M059J (cell line): ENCODE data around the gene GPR42. TPM values are rescaled to one million over a fixed set of nuclear protein-coding genes. Genes with fewer than 3 reads are reported as not detected.

Source experiments
- DNase-seq: peaks from one replicate; pipeline ENCODE4 v3.0.0-alpha.2; 2012; ENCODE audit warnings: low read depth
- total RNA-seq: library from RNA; depleted of rRNA; stranded (reverse); fragments of >200 nt; shearing (Covaris generic); gene quantifications from 2 replicates; pipeline ENCODE4 v1.2.3, GENCODE V29; 2014; rRNA removed

The GPR42 gene, protein sequence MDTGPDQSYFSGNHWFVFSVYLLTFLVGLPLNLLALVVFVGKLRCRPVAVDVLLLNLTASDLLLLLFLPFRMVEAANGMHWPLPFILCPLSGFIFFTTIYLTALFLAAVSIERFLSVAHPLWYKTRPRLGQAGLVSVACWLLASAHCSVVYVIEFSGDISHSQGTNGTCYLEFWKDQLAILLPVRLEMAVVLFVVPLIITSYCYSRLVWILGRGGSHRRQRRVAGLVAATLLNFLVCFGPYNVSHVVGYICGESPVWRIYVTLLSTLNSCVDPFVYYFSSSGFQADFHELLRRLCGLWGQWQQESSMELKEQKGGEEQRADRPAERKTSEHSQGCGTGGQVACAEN
- not detected in 2 replicates for total RNA-seq

DNA sequence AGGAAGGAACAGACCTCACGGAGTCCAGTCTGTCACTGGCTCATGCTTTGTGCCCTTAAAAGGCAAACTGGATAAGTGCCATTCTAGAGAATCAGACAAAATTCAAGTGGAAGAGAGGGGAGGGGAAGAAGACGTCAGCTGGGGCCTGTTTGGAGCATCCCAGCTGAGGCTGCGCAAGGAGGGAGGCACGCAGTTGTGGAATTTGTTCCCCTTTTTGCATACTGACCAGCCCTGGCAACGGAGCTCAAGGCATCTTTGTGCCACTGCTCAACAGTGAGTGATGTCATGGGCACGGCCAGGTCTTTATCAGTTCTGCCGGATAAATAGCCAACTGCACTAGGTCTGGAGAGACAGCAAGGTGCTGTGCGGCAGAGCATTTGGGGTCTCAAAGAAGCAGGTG is at the start of gene GPR42:
GPR42 (plus strand) TSS at position 347 of the 400 bp plus-strand sequence. CDS start 292 bp downstream, outside the sequence.
- no peak for DNase-seq

DNA sequence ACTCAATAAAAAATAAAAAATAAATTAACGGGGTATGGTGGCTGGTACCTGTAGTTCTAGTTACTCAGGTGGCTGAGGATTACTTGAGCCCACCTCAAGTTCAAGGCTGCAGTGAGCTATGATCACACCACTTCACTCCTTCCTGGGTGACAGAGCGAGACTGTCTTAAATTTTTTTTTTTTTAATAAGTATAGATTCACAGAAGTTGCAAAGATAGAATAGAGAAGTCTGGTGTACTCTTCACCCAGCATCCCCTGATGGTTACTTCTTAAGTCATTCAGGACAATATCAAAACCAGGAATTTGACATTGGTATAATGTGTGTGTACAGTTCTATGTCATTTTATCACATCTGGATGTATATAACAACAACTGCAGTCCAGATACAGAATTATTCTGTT is 49.6 kb upstream of the GPR42 start:
- no peak for DNase-seq

DNA sequence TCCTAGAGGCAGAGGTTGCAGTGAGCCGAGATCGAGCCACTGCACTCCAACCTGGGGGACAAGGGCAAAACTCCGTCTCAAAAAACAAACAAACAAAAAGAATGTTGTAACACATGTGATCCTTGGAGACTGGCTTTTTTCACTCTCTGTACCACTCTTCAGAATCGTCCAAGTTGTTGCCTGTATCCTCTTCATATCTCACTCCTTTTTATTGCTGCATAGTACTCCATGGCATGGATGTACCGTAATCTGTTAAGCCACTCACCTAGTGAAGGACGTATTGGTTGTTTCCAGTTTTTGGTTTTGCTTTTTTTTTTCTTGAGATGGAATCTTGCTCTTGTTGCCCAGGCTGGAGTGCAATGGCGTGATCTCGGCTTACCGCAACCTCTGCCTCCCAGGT is 48.9 kb upstream of the GPR42 start:
- no peak for DNase-seq

DNA sequence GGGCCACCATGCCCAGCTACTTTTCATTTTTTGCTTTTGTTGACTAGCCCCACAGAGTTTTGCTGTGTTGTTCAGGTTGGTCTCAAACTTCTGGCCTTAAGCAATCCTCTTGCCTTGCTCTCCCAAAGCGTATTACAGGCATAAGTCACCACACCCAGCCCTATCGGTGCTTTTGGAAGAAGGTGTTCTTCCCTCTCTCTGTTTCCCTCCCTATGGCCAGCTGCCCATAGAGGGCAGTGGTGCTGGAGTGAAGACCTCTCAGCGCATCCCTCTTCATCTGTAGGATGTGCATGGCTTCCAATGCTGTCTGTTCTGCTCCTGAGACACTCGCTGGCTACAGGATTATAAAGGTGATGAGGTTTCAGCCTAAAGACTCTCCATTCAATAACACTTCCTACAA is 43.2 kb upstream of the GPR42 start:
- DNase-seq, result no peak

- no peak for DNase-seq
Measured at GRCh38 chr19:35328851-35329285, 42.0 kb upstream of the GPR42 start, which contains the start of gene CD22. TSS of gene CD22 (plus strand) at chr19:35329187. CDS start at chr19:35332041, 2,854 bp downstream.

GRCh38 chr19:35329323-35329722 is 41.5 kb upstream of the GPR42 start:
- no peak for DNase-seq

GRCh38 chr19:35330475-35330874 is 40.4 kb upstream of the GPR42 start:
- DNase-seq, result no peak

DNA sequence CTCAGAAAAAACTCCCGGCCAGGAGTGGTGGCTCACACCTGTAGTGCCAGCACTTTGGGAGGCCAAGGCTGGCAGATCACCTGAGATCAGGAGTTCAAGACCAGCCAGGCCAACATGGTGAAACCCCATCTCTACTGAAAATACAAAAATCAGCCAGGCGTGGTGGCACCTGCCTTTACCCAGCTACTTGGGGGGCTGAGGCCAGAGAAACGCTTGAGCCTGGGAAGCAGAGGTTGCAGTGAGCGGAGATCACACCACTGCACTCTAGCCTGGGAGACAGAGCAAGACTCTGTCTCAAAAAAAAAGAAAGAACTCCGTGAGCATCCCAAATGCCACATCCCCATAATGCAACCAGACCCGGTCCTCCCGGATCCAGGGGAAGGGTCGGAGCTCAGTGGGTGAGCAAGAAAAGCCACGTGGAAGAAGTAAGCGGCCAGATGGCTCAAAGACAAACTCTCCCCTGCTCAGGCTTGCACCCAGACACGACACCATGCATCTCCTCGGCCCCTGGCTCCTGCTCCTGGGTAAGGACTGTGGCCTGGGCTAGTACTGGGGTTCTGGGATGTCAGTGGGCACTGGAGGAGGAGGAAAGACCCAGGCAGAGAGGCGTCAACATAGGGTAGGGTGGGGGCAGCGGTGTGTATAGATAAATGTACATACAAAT is 39.2 kb upstream of the GPR42 start:
- no peak for DNase-seq

DNA sequence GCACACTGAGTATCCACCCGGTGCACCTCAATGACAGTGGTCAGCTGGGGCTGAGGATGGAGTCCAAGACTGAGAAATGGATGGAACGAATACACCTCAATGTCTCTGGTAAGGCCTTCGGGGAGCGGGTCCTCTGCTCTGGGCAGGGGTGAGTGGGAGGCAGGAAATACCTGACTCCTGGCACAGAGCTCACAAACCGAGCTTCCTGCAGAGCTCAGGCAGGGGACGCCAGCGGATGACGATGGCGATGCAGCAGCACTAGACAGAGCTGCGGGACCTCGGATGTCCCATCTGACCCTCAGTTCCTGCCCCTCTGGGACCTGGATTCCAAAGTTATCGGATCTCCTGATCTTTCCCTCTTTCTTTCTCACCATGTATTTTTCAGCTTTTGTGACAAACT is 38.1 kb upstream of the GPR42 start:
- DNase-seq, result no peak

GRCh38 chr19:35334144-35334753 is 36.6 kb upstream of the GPR42 start:
- no peak for DNase-seq

- DNase-seq, result no peak
Measured at GRCh38 chr19:35336166-35336955, 34.5 kb upstream of the GPR42 start.

GRCh38 chr19:35337097-35337983 is 33.5 kb upstream of the GPR42 start:
- DNase-seq, result no peak

- no peak for DNase-seq
Measured at GRCh38 chr19:35337984-35338296, 32.9 kb upstream of the GPR42 start.

DNA sequence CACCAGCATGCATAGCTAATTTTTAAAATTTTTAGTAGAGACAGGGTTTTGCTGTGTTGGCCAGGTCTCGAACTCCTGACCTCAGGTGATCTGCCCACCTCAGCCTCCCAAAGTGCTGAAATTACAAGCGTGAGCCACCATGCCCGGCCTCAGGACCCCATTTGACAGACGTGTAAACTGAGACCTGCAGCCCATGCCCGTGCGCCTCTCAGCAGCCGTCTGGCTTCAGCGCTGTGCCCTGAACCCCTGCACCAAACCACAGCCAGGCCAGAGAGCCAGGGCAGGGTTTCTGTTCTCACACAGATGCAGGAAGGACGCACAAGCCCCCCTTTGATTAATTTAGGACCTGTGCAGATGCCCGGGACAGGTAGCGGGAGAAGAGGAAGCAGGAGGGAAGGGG is 30.4 kb upstream of the GPR42 start:
- DNase-seq, result no peak

DNA sequence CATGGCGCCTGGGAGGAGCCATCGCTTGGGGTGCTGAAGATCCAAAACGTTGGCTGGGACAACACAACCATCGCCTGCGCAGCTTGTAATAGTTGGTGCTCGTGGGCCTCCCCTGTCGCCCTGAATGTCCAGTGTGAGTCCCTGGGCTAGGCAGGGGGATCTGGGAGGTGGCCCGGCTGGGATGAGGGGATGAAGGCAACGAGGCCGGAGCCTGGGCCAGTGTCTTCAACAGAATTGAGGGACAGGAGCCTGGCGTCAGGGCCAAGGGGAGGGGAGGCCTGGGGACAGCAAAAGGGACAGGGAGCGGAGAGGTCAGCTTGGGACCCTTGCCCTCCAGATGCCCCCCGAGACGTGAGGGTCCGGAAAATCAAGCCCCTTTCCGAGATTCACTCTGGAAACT is 29.9 kb upstream of the GPR42 start:
- no peak for DNase-seq

GRCh38 chr19:35341565-35342225 is 29.2 kb upstream of the GPR42 start:
- no peak for DNase-seq

GRCh38 chr19:35342430-35342829 is 28.4 kb upstream of the GPR42 start:
- DNase-seq, result no peak

GRCh38 chr19:35344511-35345031 is 26.3 kb upstream of the GPR42 start:
- DNase-seq, result no peak

DNA sequence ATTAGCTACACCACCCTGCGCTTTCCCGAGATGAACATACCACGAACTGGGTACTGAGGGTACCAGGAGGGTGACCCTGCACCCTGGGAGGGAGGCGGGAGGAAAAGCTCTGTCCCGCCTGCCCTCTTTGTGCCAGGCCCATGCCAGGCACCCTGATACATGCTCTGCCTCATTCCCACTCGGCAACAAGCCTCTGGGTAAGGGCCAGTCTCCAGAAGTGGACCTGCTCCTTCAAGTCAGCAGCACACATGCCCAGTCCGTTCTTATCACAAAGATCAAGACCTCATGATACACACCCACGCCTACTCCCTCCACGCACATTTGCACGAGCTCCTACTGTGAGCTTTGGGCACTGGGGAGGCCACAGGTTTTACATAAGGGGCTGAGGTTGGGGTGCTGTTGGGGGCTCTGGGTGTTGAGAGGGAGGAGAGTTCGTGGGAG is 25.2 kb upstream of the GPR42 start:
- no peak for DNase-seq
